Endometrial microvascular endothelial cells (primary cell): Measurements from ENCODE around the gene SRP9. TPM values are rescaled to one million over a fixed set of nuclear protein-coding genes. Genes with fewer than 3 reads are reported as not detected.
"Not testable (repeated sequence)": the region's sequence is repeated elsewhere in the genome, so short reads cannot be mapped to it uniquely, and the experiment has no call there.

Source experiments
- in situ Hi-C: cut with HindIII; loops from 2 replicates; pipeline ENCODE4 v1.10.0; 2017; ENCODE audit warnings: low sequenced_read_pairs, low pct_unique_long_range_greater_than_20kb; ENCODE audit errors: inconsistent ontology term
- total RNA-seq: library from RNA; depleted of rRNA; stranded (reverse); fragments of >200 nt; gene quantifications from one replicate; pipeline ENCODE4 v1.2.3, GENCODE V29; 2015; ENCODE audit errors: inconsistent ontology term

The SRP9 gene
- total RNA-seq, 1 donor from 2014 or later = 402 TPM

DNA sequence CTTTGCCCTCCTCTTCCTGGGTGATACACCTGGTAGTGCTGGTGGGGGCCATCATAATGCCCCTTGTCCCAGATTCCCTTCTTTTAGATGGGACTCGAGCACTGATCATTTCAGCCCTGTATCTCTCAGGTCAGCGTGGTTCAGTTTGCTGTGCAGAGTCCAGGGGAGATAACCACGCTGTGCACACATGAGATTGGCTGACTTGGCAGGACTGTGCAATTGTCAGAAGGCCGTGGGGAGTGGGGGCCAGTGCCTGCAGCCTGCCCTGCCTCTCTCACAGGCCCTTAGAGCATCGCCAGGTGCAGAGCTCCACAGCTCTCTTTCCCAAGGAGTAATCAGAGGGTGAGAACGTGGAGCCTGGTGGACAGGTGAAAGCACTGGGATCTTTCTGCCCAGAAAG, 47.5 kb downstream of the SRP9 start:
- in situ Hi-C loops = no loop called here

DNA sequence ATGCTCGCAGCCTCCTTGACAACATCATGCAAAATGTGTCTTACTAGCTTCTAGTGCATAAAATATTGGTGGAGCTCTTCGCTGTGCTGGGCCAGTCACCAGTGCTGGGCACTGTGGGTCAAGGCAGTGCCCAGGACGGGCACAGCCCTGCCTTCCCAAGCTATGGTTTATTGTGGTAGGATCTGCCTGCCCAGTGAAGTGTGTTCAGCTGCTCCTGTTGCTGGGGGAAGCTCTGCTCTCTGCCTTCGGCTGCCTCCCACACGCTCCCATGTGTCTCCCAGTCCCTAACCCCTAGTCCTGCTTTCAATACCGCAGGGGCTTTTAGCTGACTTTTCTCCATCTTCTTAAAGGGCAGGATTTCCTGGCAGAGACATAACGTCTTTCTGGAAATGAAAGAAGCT, 48.0 kb downstream of the SRP9 start:
- in situ Hi-C loops = no loop called here

DNA sequence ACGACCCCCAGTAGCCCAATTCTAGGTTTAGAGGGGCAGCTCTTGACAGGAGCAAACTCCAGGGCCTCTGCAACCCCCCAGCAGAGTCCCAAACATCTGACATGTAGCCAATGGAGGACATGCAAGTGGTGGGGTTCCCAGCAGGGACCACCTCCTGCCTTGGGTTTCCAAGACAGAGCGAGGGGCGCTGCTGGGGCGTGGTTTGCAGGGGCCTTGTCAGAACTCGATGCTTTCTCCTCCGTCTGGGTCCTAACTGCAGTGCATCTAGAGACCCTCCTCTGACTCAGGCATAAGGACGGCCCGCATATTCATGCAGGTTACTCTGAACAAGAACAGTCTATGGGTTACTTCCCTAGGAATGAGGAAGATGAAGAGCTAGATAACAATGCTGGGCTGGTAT, 49.5 kb downstream of the SRP9 start:
- in situ Hi-C loops = no loop called here

DNA sequence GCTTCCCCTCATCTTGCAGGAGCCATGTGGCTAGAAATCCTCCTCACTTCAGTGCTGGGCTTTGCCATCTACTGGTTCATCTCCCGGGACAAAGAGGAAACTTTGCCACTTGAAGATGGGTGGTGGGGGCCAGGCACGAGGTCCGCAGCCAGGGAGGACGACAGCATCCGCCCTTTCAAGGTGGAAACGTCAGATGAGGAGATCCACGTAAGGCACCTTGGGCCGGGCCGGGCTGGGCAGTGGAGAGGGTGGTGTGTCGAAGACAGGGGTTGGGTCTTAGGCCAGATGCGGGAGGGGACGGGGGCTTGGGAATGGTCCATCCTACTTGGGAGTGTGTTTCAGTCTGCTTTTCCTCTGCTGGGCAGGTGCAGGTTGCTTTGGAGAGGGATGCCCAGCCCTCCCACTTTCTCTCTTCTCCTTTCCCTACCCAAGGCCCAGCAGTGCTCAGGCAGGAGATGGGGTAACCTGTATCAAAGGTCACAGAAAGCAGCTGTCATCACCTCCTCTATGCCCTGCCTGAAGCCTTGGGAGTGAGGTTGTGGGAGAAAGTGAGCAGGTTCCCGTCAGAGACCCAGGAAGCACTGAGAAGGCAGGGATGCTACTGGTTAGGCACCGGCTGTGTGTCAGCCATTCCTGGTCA, 51.2 kb downstream of the SRP9 start:
- in situ Hi-C loops = no loop called here

DNA sequence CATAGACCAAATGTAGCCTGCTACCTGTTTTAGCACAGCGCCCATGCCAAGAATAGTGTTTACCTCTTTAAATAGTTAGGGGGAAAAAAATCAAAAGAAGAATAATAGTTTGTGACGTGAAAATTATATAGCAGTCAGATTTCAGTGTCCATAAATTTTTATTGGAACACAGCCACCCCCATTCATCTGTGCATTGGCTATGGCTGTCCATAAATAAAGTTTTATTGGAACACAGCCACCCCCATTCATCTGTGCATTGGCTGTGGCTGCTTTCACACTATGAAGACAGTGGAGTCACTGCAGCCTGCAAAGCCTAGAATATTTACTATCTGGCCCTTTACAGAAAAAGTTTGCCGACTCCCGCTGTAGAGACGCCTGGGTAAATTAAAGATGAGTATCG, 53.2 kb downstream of the SRP9 start:
- in situ Hi-C loops = no loop called here

DNA sequence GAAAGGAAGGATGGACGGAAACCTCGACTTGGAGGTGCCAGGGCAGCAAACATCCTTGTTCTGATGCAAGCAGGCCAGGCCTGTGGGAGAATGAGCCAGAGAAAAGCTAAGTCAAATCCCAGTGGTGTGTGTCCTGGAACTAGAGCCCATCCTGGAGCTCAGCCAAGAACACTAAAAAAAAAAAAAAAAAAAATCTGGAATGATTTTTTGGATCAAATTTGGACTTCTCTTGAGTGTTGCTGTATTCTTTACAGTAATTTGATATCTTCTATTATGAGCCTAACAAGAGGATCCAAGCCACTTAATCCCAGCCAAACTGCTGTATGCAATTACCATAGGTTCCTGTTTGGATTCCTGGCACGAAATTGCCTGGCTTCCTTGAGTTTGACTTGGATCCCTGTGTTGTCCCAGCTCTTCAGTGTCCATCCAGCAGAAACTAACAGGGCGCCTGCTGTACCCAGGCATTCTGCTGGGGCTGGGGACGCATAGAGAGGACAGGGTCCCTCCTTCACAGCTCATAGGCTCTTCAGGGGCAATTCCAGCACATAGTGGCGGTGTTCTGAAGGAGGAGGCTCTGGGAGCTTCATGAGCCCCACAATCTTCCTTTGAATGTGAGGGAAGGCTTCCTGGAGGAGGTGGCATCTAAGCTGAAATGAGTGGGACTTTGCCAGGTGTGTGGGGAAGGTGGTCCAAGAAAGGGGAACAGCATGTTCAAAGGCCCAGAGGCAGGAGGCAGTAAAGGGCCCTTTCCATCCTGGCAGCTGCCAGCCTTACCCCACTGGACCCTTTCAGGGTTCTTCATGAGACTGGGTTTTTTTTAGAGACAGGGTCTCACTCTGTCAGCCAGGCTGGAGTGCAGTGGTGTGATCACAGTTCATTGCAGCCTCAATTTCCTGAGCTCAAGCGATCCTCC, 57.0 kb downstream of the SRP9 start:
- in situ Hi-C loops = no loop called here

DNA sequence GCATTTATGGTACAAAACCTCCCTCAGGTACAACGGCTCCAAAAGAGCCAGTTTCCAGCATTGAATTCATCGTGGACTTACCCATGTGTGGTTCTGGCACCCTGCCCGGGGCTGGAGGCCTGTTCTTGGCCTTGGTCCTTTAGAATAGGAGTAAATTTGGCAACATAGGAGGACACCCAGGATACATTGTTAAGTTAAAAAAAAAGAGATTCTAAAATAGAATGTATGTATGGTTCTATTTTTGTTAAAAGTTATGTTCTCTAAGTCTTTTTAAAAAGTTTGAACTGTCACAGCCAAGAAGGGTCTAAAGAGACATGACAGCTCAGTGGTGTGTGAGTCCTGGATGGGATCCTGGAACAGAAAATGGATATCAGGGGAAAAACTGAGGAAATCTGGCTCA, 58.2 kb downstream of the SRP9 start:
- in situ Hi-C loops = no loop called here

DNA sequence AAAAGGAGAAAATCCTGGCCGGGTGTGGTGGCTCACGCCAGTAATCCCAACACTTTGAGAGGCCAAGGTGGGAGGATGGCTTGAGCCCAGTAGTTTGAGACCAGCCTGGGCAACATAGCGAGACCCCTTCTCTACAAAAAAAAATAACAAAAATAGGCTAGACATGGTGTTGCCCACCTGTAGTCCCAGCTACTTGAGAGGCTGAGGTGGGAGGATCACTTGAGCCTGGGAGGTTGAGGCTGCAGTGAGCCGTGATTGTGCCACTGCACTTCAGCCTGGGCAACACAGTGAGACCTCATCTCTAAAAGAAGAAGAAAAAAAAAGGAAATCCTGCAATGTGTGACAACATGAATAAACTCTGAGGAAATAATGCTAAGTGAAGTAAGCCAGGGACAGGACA, 58.7 kb downstream of the SRP9 start:
- in situ Hi-C loops = not testable (repeated sequence)

DNA sequence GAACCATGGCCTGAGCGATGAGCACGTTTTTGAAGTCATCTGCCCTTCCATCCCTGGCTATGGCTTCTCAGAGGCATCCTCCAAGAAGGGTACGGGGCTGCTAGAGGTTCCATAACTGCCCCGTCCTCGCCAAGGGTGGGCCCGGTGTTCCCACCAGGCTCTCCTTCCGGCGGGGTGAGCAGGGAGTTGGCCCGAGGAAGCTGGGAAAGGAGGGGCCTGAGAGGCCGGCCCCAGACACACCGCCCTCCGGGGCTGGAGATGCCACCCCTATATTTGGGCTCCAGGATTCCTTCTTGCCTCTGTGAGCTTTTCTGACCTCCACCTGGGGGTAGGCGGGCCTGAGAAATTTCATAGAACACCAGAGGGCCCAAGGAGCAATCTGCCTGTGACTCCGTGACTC, 61.2 kb downstream of the SRP9 start:
- in situ Hi-C loops = no loop called here

Other genes with a start within 250 kb of the SRP9 start
- gene ENAH, start 124.7 kb upstream of the SRP9 start, total RNA-seq = 63.4 TPM
- 85.3 TPM for gene EPHX1, start 32.3 kb downstream of the SRP9 start, total RNA-seq
- gene TMEM63A, start 104.6 kb downstream of the SRP9 start, total RNA-seq = 16.0 TPM
- not detected for gene LEFTY1, start 111.3 kb downstream of the SRP9 start, total RNA-seq
- gene PYCR2, start 146.4 kb downstream of the SRP9 start, total RNA-seq = 57.2 TPM
- not detected for gene LEFTY2, start 163.4 kb downstream of the SRP9 start, total RNA-seq
- 12.4 TPM for gene SDE2, start 221.5 kb downstream of the SRP9 start, total RNA-seq